HepG2 (cell line): ENCODE results near the gene DPT. TPM values are rescaled to one million over a fixed set of nuclear protein-coding genes. Genes with fewer than 3 reads are reported as not detected.

Experiments
- ATAC-seq: fragments of 200-7000 bp; cut with Tn5 transposase; 3 replicates; pipeline ENCODE4 v1.9.1; 2020; ENCODE audit warnings: mild to moderate bottlenecking, moderate library complexity
- BruUV-seq: library from RNA; stranded (reverse); fragments of 400-500 nt; replicated peaks from 2 replicates; lab custom pipeline; 2021; lab: Mats Ljungman, UMichigan
- CTCF ChIA-PET: fragments of 300-600 bp; formaldehyde crosslinking; extraction: SDS; loops from one replicate; lab custom pipeline; 2021; ENCODE audit warnings: low total read pairs, inconsistent platforms, low intra/inter-chr PET ratio; lab: Yijun Ruan, JAX
- POLR2A ChIA-PET: fragments of 350-600 bp; sonication (Branson Sonifier 250); formaldehyde crosslinking; loops from one replicate; lab custom pipeline; 2020; ENCODE audit warnings: antibody characterized with exemption, inconsistent platforms; lab: Yijun Ruan, JAX
- DNase-seq: peaks from one replicate; pipeline ENCODE4 v3.0.0-alpha.2; 2015; ENCODE audit warnings: low spot score
- FAIRE-seq: peaks from 3 replicates; lab custom pipeline; 2011; peaks lifted over from hg19 to GRCh38; lab: Jason Lieb, UNC
- H2AFZ ChIP-seq: one replicate; pipeline ENCODE4 v1.6.1; 2011; ENCODE audit warnings: low read length, inconsistent platforms
- H3K27ac ChIP-seq: fragments of 300-600 bp; 3 replicates; pipeline ENCODE4 v1.8.0; 2011; ENCODE audit warnings: mixed run types, mild to moderate bottlenecking, mixed read lengths, low read length, inconsistent platforms; ENCODE audit not compliant: insufficient read depth; ENCODE audit errors: extremely low read length
- H3K27me3 ChIP-seq, 2 experiments: fragments of 200-600 bp in 1 of 2; 2 replicates in 1 of 2; 3 replicates in 1 of 2; pipeline versions ENCODE4 v1.6.0 to v1.8.0; 2011; ENCODE audit warnings: low read length in 2 of 2, mild to moderate bottlenecking in 2 of 2, moderate library complexity in 2 of 2, inconsistent platforms in 1 of 2; ENCODE audit not compliant: insufficient read depth in 2 of 2, control insufficient read depth in 1 of 2
- H3K36me3 ChIP-seq, 2 experiments: fragments of 200-600 bp in 1 of 2; replicated peaks in 1 of 2; 2 replicates in 1 of 2; 3 replicates in 1 of 2; pipeline versions ENCODE4 v1.5.1 to v1.8.0; 2011; ENCODE audit warnings: low read length in 2 of 2, inconsistent platforms in 1 of 2; ENCODE audit not compliant: insufficient read depth in 2 of 2, control insufficient read depth in 1 of 2
- H3K4me1 ChIP-seq: 2 replicates; pipeline ENCODE4 v1.5.1; 2012; ENCODE audit warnings: low read length, inconsistent platforms; ENCODE audit not compliant: insufficient read depth
- H3K4me2 ChIP-seq: 2 replicates; pipeline ENCODE4 v1.6.0; 2011; ENCODE audit warnings: low read depth, low read length, inconsistent platforms
- H3K4me3 ChIP-seq, 3 experiments: fragments of 200-600 bp in 1 of 3; sonication (generic), shearing (Covaris generic) in 1 of 3; replicated peaks in 1 of 3; 2 replicates each; pipeline ENCODE4 v1.5.1; 2011 to 2016; ENCODE audit warnings: low read length in 3 of 3, inconsistent platforms in 2 of 3, low read depth in 2 of 3, mild to moderate bottlenecking in 2 of 3, control low read depth in 1 of 3, mixed read lengths in 1 of 3; ENCODE audit not compliant: insufficient read depth in 1 of 3
- H3K79me2 ChIP-seq: one replicate; pipeline ENCODE4 v1.6.1; 2011; ENCODE audit warnings: low read length, inconsistent platforms; ENCODE audit not compliant: insufficient read depth
- H3K9ac ChIP-seq: 2 replicates; pipeline ENCODE4 v1.6.0; 2011; ENCODE audit warnings: mild to moderate bottlenecking, low read depth, low read length, inconsistent platforms; ENCODE audit not compliant: insufficient read depth
- H3K9me3 ChIP-seq: 2 replicates; pipeline ENCODE4 v1.5.1; 2012; ENCODE audit warnings: mild to moderate bottlenecking, low read length
- H4K20me1 ChIP-seq: 2 replicates; pipeline ENCODE4 v1.6.0; 2011; ENCODE audit warnings: inconsistent platforms, mild to moderate bottlenecking, low read length, moderate library complexity; ENCODE audit not compliant: insufficient read depth
- ATF7-NPFF ChIP-seq: sonication (generic); formaldehyde crosslinking; IDR thresholded peaks from 2 replicates; pipeline ENCODE4 v1.8.1; 2023; ENCODE audit warnings: mild to moderate bottlenecking, low read depth, missing genetic modification reagents, moderate library complexity
- FOXA1 ChIP-seq, 2 experiments: fragments of 450-650 bp in 1 of 2; sonication (generic) in 1 of 2; formaldehyde crosslinking in 1 of 2; IDR thresholded peaks; 2 replicates each; pipeline versions ENCODE4 v1.4.0 to v1.6.1; 2016 to 2020; ENCODE audit warnings: missing genetic modification reagents in 1 of 2
- HMG20A ChIP-seq: IDR thresholded peaks from 2 replicates; pipeline ENCODE4 v1.6.1; 2016; ENCODE audit warnings: borderline replicate concordance
- MAFF ChIP-seq: IDR thresholded peaks from 2 replicates; pipeline ENCODE4 v1.6.1; 2011; ENCODE audit warnings: low read depth, low read length, improper control_type of control experiment
- PHF21A ChIP-seq: sonication (generic); formaldehyde crosslinking; IDR thresholded peaks from 2 replicates; pipeline ENCODE4 v1.5.0; 2020; ENCODE audit warnings: mild to moderate bottlenecking, missing genetic modification reagents
- PITX1 ChIP-seq: sonication (generic); formaldehyde crosslinking; IDR thresholded peaks from 2 replicates; pipeline ENCODE4 v1.5.1; 2020; ENCODE audit warnings: mild to moderate bottlenecking, missing genetic modification reagents
- RARA ChIP-seq: IDR thresholded peaks from 2 replicates; pipeline ENCODE4 v1.6.1; 2016; ENCODE audit warnings: missing genetic modification reagents, missing compliant biosample characterization
- ZFP62 ChIP-seq: sonication (generic); formaldehyde crosslinking; IDR thresholded peaks from 2 replicates; pipeline ENCODE4 v1.4.0; 2020; ENCODE audit warnings: missing genetic modification reagents
- ZNF20 ChIP-seq: sonication (generic); formaldehyde crosslinking; IDR thresholded peaks from 2 replicates; pipeline ENCODE4 v1.4.0; 2020; ENCODE audit warnings: mild to moderate bottlenecking, moderate library complexity, missing genetic modification reagents
- ZNF550 ChIP-seq: sonication (generic); formaldehyde crosslinking; IDR thresholded peaks from 2 replicates; pipeline ENCODE4 v1.4.0; 2020; ENCODE audit warnings: mild to moderate bottlenecking, missing genetic modification reagents, borderline replicate concordance
- ZNF605 ChIP-seq: sonication (generic); formaldehyde crosslinking; IDR thresholded peaks from 2 replicates; pipeline ENCODE4 v1.8.0; 2022; ENCODE audit warnings: mild to moderate bottlenecking, missing genetic modification reagents
- ZNF768 ChIP-seq: sonication (generic); formaldehyde crosslinking; IDR thresholded peaks from 2 replicates; pipeline ENCODE4 v1.4.0; 2020; ENCODE audit warnings: missing genetic modification reagents
- ZNF816 ChIP-seq: sonication (generic); formaldehyde crosslinking; IDR thresholded peaks from 2 replicates; pipeline ENCODE4 v1.8.0; 2022; ENCODE audit warnings: missing genetic modification reagents, mild to moderate bottlenecking, borderline replicate concordance
- WGBS: methylation state at CpG from one replicate; pipeline ENCODE4 v1.1.6; 2017; ENCODE audit warnings: low lambda C conversion rate; 5-methylcytosine and 5-hydroxymethylcytosine counted together
- in situ Hi-C: cut with HindIII; loops from 2 replicates; pipeline ENCODE4 v1.10.0; 2017; ENCODE audit warnings: low pct_unique_long_range_greater_than_20kb; ENCODE audit not compliant: extremely low pct_ligation_motif_present
- intact Hi-C: fragments of 100-400 bp; cut with micrococcal nuclease; formaldehyde crosslinking; loops from one replicate; pipeline ENCODE4 v1.10.0; 2022; ENCODE audit not compliant: unreplicated experiment
- polyA plus RNA-seq, 8 experiments: library from polyadenylated mRNA; depleted of rRNA in 3 of 8; stranded (reverse) in 7 of 8; unstranded in 1 of 8; fragments of >200 nt; fragmentation: Illumina TruSeq in 4 of 8; extraction: Trizol in 4 of 8; gene quantifications; 2 replicates each; pipeline versions ENCODE4 v1.2.1 to v1.2.3, GENCODE V29; 2011 to 2016; ENCODE audit warnings: low read depth in 4 of 8, missing spikeins in 1 of 8, mixed read lengths in 1 of 8; ENCODE audit not compliant: insufficient read depth in 1 of 8
- total RNA-seq, 5 experiments: library from RNA; depleted of rRNA; stranded (reverse); fragments of >200 nt; fragmentation: Illumina TruSeq; extraction: Trizol; gene quantifications; 2 replicates each; pipeline ENCODE4 v1.2.3, GENCODE V29; 2016; ENCODE audit warnings: low read depth in 1 of 5
- TF ChIP-seq, protein P1 (sequence below): sonication (generic); formaldehyde crosslinking; IDR thresholded peaks from 2 replicates; pipeline ENCODE4 v1.8.1; 2022; ENCODE audit warnings: low read depth, mild to moderate bottlenecking, missing genetic modification reagents
- TF ChIP-seq, protein P2 (sequence below): IDR thresholded peaks from 2 replicates; pipeline ENCODE4 v1.6.1; 2016; ENCODE audit warnings: mild to moderate bottlenecking
- TF ChIP-seq, protein P3 (sequence below): sonication (generic); formaldehyde crosslinking; IDR thresholded peaks from 2 replicates; pipeline ENCODE4 v1.8.0; 2022; ENCODE audit warnings: mild to moderate bottlenecking, missing genetic modification reagents

DPT gene
- total and polyA plus RNA-seq, 2 of the 13 experiments (the other 11 are each of a cell fraction or from before 2014, with no cell fraction given) = 0.04 TPM; not detected in 1

DNA sequence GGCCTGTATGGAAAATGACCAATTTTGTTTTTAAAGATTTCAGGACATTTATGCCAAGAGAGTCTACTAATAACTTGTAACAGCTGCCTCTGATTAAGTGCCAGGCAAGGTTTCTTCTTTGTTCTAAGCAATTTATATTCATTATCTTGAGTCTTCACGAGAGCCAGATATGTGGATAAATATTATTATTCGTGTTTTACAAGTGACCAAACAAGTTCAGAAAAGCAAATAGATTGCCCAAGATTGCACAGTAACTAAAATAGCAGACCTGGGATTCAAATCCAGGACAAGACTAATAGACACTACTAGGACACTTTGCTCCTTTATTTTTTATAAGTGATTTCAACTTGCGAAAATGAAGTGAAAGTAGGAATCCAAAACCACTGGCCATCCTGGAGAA, 30.1 kb upstream of the DPT start (continued):
- no peak for TF ChIP-seq PITX1
- TF ChIP-seq ZNF768 (CRISPR knock-in tag) = no peak
- TF ChIP-seq FOXA1 (IDR thresholded peaks at IDR 0.05) = no peak
- TF ChIP-seq FOXA1 (CRISPR knock-in tag; IDR thresholded peaks at IDR 0.05) = no peak
- TF ChIP-seq, protein P1, sequence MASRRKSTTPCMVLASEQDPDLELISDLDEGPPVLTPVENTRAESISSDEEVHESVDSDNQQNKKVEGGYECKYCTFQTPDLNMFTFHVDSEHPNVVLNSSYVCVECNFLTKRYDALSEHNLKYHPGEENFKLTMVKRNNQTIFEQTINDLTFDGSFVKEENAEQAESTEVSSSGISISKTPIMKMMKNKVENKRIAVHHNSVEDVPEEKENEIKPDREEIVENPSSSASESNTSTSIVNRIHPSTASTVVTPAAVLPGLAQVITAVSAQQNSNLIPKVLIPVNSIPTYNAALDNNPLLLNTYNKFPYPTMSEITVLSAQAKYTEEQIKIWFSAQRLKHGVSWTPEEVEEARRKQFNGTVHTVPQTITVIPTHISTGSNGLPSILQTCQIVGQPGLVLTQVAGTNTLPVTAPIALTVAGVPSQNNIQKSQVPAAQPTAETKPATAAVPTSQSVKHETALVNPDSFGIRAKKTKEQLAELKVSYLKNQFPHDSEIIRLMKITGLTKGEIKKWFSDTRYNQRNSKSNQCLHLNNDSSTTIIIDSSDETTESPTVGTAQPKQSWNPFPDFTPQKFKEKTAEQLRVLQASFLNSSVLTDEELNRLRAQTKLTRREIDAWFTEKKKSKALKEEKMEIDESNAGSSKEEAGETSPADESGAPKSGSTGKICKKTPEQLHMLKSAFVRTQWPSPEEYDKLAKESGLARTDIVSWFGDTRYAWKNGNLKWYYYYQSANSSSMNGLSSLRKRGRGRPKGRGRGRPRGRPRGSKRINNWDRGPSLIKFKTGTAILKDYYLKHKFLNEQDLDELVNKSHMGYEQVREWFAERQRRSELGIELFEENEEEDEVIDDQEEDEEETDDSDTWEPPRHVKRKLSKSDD (CRISPR knock-in tag) = no peak
- no peak for TF ChIP-seq ZFP62 (CRISPR knock-in tag)
- no peak for TF ChIP-seq RARA (CRISPR knock-in tag)

DNA sequence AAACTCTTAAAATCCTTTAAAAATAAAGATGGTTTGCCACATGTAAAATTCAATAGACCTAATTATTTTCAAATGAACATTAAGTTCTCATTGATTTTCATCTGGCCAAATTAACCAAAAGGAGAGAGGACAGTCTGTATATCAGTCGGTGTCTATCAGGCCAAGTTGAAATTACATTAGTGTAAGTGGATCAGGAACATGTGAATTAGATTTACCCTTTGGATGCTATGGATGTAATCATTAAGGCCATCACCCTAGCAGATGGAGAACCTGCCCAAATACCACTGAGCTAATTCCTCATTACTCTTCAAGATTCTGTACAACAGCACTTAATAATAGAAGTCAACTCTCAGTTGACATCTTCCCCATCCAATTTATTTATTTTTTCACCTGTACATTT, 29.5 kb upstream of the DPT start:
- H3K27ac ChIP-seq = no peak overlapping the region
- in situ Hi-C loops (no loop called here), intact Hi-C loops (no loop called here)
- H4K20me1 ChIP-seq = no peaks in the 10 kb centered on the region
- BruUV-seq = no TSS peak
- POLR2A ChIA-PET = no interaction called here
- TF ChIP-seq MAFF = no peak
- TF ChIP-seq, protein P2, sequence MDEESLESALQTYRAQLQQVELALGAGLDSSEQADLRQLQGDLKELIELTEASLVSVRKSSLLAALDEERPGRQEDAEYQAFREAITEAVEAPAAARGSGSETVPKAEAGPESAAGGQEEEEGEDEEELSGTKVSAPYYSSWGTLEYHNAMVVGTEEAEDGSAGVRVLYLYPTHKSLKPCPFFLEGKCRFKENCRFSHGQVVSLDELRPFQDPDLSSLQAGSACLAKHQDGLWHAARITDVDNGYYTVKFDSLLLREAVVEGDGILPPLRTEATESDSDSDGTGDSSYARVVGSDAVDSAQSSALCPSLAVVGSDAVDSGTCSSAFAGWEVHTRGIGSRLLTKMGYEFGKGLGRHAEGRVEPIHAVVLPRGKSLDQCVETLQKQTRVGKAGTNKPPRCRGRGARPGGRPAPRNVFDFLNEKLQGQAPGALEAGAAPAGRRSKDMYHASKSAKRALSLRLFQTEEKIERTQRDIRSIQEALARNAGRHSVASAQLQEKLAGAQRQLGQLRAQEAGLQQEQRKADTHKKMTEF (CRISPR knock-in tag) = no peak
- no peak for TF ChIP-seq PHF21A (CRISPR knock-in tag)
- TF ChIP-seq ZNF20 = no peak
- no peak for TF ChIP-seq ZNF816 (CRISPR knock-in tag)
- TF ChIP-seq ZNF550 (CRISPR knock-in tag) = no peak
- TF ChIP-seq, protein P3, sequence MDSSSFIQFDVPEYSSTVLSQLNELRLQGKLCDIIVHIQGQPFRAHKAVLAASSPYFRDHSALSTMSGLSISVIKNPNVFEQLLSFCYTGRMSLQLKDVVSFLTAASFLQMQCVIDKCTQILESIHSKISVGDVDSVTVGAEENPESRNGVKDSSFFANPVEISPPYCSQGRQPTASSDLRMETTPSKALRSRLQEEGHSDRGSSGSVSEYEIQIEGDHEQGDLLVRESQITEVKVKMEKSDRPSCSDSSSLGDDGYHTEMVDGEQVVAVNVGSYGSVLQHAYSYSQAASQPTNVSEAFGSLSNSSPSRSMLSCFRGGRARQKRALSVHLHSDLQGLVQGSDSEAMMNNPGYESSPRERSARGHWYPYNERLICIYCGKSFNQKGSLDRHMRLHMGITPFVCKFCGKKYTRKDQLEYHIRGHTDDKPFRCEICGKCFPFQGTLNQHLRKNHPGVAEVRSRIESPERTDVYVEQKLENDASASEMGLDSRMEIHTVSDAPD (CRISPR knock-in tag) = no peak
- no peak for TF ChIP-seq ATF7-NPFF
- no peak for TF ChIP-seq HMG20A (CRISPR knock-in tag)
- TF ChIP-seq ZNF605 (CRISPR knock-in tag) = no peak
- no peaks in the 10 kb centered on the region for H3K9me3 ChIP-seq
- ATAC-seq (no peak), DNase-seq (no peak), FAIRE-seq (no peak)
- CTCF ChIA-PET = no interaction called here
- H3K9ac ChIP-seq = no peak overlapping the region
- H3K79me2 ChIP-seq = no peaks in the 10 kb centered on the region
- peaks cover 30% of the 10 kb centered on the region; the same call in 1 of the 2 replicates for H3K4me1 ChIP-seq
- no peak overlapping the region for H2AFZ ChIP-seq
- no peak overlapping the region for H3K4me3 ChIP-seq
- H3K27me3 ChIP-seq = 0 out of 5 replicates have a peak, but pooled peaks cover 0 to 8% of the 10 kb centered on the region in 2 experiments
- H3K36me3 ChIP-seq = no peaks in the 10 kb centered on the region
- H3K4me2 ChIP-seq = no peak overlapping the region
- WGBS = 72% methylated on average over 1 of the region's 1 CpG
